GM15510 (cell line): ENCODE results near the gene TMEM135.

Experiments
- POLR2A ChIP-seq: IDR thresholded peaks from 3 replicates; pipeline ENCODE4 v1.6.1; 2011; ENCODE audit warnings: borderline replicate concordance; ENCODE audit not compliant: insufficient read length; ENCODE audit errors: extremely low read depth

Gene TMEM135

DNA sequence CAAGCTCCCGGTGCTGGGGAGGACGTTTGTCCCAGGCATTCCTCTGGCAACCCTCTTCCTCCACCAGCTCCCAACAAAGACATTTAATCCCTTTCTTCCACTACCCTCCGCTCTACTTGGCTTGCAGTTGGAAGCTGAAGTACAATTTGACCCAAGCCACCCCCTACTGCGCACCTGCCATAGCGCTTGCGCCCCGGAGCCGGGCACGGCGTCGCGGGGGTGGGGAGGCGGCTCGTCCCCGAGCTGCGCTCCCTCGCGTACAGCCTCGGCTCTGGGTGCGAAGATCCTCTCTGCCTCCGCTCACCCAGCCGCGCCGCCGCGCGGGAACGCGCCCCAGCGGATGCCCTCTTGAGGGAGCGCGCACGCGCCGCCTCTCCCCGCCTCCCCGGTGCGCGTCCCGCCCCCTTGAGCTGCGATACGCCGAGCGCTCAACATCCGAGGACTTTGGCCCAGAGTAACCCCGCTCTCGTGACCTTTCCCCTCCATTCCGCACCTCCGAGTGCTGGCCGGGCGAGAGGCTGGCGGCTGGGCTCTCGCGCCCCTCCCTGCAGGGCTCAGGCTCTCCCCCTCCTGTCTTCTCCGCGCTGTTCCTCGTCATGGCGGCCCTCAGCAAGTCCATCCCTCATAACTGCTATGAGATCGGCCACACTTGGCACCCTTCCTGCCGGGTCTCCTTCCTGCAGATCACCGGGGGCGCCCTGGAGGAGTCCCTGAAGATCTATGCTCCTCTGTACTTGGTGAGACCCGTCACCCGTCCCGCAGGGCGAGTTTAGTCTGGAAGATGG, at the start of gene TMEM135:
Gene TMEM135, plus strand, starts transcription at position 485 of the 785 bp plus-strand sequence. Its CDS starts 112 bp downstream, at position 597.
- peak; percentile 78 for TF ChIP-seq POLR2A

DNA sequence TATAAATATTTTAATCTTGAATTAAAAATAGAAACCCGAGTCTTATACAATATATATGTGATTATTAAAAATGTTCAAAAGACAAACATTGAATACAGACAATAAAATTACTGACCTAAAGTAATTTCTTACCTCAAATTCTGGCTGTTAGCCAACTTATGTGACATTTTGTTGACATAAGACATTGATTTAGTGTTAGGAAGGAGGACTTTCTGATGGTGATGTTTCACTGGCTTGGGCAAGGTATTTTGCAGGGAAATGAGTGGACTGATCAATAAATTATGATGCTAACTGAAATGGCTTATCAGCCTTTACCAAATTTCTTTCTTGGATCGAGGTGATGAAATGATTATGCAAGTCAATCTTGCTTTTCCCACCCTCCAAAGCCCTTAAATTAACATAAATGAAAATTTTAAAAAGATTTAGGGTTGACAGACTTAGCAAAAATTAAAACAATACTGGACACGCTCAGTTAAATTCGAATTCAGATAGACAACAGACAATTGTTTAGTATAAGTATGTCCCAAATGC, 49.3 kb upstream of the TMEM135 start:
- TF ChIP-seq POLR2A: no peak

DNA sequence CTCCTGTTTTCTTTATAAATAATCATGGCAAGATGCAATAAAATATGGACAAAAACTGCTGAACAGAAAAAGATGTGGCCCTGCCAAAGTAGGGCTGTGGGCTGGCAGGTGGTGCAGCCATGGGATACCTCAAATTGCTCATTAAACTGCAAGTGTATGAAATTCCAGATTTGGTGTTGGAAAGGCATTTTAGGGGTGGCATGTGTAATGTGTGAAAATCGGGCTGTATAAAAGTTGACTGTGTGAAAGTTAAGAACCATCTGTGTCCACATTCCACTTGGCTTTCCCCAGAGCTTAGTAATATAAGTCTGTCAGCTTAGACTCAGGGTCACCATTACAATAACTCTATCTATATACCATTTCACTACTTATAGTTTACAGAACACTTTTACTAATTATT, 47.7 kb upstream of the TMEM135 start:
- no peak for TF ChIP-seq POLR2A

DNA sequence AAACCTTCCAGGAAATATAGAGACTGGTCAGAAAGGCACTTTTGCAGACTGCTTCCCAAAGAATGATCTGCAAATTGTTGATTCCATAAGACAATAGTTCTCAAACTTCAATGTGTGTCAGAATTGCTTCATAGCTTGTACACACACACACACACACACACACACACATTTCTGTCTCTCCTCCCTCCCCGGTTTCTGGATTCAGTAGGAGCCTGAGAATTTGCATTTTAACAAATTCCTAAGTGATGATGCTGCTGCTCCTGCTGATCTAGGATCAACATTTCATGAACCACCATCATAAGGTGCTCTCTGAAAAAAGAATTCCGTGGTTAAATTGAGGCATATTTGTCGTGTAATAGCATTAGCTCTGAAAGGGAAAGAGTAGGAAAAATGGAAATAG, 47.2 kb upstream of the TMEM135 start:
- no peak for TF ChIP-seq POLR2A

DNA sequence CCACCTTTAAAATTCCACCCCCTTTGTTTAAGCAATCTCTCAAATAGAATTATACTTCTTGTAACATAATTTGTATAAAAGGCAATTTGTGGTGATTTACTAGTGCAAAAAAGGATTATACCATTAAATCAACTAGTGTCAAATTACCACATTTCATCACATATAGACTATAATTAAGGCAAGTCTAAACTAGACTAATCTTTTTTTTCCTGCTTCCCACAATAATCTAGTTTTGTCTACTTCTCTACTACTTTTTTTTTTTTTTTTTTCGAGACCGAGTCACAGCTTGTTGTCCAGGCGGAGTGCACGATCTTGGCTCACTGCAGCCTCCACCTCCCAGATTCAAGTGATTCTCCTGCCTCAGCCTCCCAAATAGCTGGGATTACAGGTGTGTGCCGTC, 46.4 kb upstream of the TMEM135 start:
- no peak for TF ChIP-seq POLR2A

DNA sequence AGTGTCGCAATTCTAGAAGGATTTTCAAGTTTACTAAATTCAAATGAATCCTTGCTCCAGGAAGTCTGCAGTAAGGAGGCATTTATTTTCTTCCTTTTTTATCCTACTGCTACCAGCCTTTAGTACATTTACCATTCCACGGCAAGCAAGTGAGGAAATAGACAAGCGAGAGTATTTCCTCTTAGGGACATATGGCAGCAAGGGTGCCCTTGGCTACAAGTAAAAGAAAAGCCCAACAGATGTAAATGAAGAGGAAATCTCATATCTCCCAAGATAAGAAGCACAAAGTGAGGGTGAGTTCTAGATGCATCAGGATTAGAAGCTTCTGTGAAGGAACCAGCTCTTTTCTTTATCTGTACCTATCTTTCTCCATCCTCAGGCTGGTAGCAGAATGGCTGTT, 44.7 kb upstream of the TMEM135 start:
- no peak for TF ChIP-seq POLR2A

DNA sequence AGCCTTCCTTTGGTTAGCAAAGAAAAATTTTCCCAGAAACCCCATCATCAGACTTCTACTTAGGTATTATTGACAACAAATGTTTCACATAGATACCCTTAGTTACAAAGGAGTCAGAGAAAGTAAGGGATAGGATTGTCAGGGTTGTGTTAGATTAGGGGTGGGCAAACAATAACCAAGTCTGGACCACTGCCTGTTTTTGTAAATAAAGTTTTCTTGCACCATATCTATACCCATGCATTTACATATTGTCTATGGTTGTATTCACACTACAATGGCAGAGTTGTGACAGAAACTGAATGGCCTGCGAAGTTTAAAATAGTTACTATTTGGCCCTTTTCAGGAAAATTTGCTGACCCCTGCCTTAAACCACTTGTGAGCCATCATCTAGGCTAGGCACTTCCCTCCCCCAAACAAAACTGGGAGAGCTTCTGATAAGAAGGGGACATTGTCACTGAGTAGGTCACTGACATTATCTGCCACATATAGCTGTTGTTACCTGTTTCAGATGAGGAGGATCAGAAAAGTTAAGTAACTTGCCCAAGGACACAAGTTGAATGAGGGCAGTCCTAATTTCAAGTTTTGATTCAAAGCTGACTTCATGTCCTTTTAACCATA, 40.7 kb upstream of the TMEM135 start:
- no peak for TF ChIP-seq POLR2A

DNA sequence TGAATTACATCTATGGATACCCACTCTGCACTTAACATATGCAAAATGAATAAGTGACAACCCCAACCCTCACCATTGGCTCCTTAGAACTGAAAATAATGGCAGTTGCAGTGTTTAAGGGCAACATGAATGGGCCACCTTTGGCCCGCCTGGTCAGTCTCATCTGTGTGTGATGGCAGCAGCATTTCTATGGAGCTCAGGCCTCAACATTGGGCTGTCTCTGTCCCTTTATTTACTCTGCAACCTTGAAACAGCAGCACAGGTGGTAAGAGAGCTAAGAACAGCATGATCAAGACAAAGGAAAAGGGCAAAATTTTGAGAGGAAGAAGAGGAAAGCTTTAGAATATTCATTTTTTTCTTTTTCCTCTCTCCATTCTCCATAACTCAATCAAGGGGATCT, 38.3 kb upstream of the TMEM135 start:
- TF ChIP-seq POLR2A: no peak

DNA sequence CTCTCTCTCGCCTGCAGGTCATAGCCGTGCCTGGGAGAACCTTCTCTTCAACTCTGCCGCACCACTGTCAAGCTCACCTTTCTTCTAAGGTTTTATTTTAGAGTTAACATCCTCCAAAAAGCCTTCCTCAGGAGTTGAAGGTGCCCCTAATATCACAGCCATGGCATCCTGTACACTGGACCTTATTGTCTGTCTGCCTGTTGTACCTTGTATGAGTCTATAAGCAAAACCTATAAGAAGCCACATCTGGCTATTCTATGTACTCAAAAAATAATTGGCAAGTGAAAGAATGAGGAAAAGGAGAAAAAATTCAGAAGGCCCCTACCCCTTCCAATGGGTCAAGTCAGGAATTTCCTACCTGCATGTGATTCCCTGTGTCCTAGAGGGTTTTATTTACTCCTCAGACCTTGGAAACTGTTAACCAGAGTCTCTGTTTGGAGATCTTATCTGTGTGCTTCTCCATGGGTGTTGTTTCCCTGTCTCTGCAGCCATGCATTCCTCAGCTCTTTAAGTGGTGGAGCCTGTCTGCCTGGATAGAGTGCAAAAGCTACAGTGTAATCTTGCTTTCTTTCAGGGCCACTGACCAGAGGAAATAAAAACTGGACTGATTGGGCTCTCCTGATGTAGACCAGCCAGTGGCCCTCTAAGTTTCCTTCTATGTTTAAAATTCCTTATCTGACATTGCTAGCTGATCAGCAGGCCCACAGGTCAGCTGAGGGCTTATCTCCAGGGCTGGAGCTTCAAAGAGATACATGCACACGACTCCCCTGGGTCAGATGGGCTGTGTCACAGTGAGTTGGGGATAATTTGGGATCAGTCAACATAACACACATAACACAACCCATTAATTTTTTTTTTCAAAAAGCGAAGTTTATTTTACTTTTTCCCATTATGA, 37.6 kb upstream of the TMEM135 start:
- no peak for TF ChIP-seq POLR2A

DNA sequence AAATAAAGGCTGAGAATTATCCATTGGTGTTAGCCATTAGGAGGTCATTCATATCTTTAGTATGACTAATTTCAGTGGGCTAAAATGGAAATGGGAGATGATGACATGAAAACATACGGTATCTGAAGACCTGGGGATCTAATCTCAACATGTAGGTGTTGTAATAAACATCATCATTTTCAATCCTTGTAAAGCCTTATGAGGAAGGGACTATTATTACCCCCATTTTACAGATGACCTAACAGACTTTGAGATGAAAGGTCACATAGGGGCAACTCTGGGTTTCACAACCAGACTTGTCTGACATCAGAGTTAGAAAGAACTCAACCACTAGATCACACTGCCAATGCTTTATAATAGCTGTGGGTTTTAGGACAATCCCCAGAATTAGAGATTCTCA, 34.8 kb upstream of the TMEM135 start:
- no peak for TF ChIP-seq POLR2A

DNA sequence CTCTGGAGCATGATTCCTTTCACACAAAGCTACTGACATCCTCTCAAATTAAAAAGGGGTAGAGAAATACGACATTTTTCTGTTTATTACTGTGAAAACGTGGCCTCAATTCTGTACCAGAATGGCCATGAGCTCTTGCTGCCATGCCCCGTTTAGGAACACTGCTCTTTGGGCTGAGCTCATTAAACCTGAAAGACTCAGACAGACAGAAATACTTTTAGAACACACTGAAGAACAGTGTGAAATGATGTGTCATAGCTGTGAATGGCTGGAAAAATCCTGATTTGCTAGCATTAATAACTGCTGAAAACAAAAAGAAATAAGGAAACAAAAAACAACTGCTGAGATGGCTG, 32.2 kb upstream of the TMEM135 start:
- TF ChIP-seq POLR2A: no peak

DNA sequence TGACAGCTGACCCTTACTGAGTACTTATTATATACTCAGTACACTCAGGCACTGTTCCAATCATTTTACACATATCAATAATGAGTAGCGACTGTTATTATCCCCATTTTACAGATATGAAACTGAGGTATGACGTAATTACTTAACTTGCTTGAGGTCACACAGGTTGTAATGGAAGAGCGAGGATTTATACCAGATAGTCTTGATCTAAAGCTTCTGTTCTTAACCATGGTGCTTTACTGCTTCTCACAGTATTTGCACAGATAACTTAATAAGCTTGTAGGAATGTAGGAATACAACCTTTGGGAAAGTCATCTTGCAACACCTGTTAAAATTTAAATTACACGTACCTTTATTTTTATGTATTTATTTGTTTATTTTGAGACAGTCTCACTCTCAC, 31.7 kb upstream of the TMEM135 start:
- TF ChIP-seq POLR2A: no peak

DNA sequence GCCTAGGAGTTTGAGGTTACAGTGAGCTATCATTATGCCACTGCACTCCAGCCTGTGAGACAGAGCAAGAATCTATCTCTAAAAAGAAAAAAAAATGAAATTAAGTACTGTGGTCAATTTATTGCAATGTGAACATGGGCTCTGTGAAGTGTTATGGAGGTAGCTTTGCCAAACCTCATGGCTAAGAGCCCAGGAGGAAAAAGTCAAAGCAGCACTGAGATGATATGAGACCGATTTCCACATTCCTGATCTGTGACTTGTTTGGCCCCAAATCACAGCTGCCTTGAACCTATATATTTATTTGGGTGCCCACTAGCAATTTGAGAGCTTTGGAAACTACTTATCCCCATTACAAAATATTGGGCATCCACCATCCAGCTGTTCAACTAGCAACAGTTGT, 29.8 kb upstream of the TMEM135 start:
- TF ChIP-seq POLR2A: no peak

DNA sequence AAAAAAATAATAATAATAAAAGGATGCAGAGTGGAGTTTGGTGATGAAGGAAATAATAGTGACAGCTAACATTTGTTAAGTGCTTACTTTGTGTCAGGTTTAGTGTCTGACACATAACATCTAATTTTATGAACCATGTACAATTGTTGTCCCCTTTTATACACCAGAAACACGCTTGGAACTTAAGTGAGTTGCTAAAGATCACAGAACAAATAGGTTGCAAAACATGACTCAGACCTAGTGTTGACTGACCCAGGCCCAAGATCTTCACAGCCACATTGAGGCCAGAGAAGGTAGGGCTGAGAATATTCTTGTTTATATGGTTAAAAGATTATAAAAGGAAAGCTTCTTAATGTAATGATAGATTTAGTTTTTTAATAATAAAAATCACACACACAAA, 25.6 kb upstream of the TMEM135 start:
- TF ChIP-seq POLR2A: no peak

DNA sequence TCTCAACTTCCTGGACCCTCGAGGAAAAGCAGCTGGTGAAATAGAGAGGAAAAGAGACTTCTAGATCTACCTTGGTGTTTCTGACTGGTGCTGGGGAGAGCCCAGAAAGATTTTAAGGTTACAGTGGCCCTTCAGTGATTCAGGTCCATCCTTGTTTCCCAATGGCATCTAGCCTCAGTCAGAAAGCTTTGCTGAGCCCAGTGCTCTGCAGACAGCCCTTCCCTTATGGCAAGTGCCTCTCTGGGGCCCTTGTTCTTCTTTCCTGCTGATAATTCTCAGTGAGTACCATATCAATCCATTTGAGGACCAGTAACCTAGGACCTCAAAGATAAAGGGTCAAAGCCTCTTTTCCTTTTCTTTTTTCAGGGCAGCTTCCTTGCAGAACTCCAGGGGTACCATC, 25.1 kb upstream of the TMEM135 start:
- no peak for TF ChIP-seq POLR2A
